ENCODE results near the gene DFFB.

GRCh38 chr1:3921765-3922164, 64.5 kb downstream of the DFFB start:
- TF ChIP-seq SP1 (CRISPR knock-in tag; IDR thresholded peaks at IDR 0.05) (no peak), RFX5 (IDR thresholded peaks at IDR 0.05; ENCODE audit: low read depth, low read length) (no peak), NFRKB (IDR thresholded peaks at IDR 0.05; ENCODE audit: low read depth) (no peak)

Measured in K562 (cell line).